ENCODE measurements around the gene FOXC1.

FOXC1 gene

GRCh38 chr6:1629316-1629715, 19.6 kb downstream of the FOXC1 start:
- no peak for DNase-seq (ENCODE audit: low read depth)
- no peak overlapping the region for H3K4me3 ChIP-seq (ENCODE audit: low read depth, low read length)
- TF ChIP-seq POLR2A (IDR thresholded peaks at IDR 0.05; ENCODE audit: extremely low read depth, insufficient read length) (no peak), MYC (IDR thresholded peaks at IDR 0.05; ENCODE audit: low read depth, low read length) (no peak), CTCF (IDR thresholded peaks at IDR 0.05; ENCODE audit: low read depth, low read length) (no peak), MAX (IDR thresholded peaks at IDR 0.05; ENCODE audit: low read depth, low read length) (no peak)

GRCh38 chr6:1630212-1630770, 20.6 kb downstream of the FOXC1 start:
- H3K4me3 ChIP-seq (ENCODE audit: low read depth, low read length): no peak overlapping the region
- TF ChIP-seq MYC (IDR thresholded peaks at IDR 0.05; ENCODE audit: low read depth, low read length) (no peak), POLR2A (IDR thresholded peaks at IDR 0.05; ENCODE audit: extremely low read depth, insufficient read length) (no peak), MAX (IDR thresholded peaks at IDR 0.05; ENCODE audit: low read depth, low read length) (no peak), CTCF (IDR thresholded peaks at IDR 0.05; ENCODE audit: low read depth, low read length) (no peak)
- no peak for DNase-seq (ENCODE audit: low read depth)

- DNase-seq (ENCODE audit: low read depth): no peak
Observed at GRCh38 chr6:1630771-1631217, 21.1 kb downstream of the FOXC1 start.

GRCh38 chr6:1631251-1631650, 21.5 kb downstream of the FOXC1 start:
- no peak for TF ChIP-seq POLR2A (IDR thresholded peaks at IDR 0.05; ENCODE audit: extremely low read depth, insufficient read length)
- no peak for TF ChIP-seq CTCF (IDR thresholded peaks at IDR 0.05; ENCODE audit: low read depth, low read length)
- no peak for TF ChIP-seq MAX (IDR thresholded peaks at IDR 0.05; ENCODE audit: low read depth, low read length)
- no peak for TF ChIP-seq MYC (IDR thresholded peaks at IDR 0.05; ENCODE audit: low read depth, low read length)
- no peak for DNase-seq (ENCODE audit: low read depth)
- no peak overlapping the region for H3K4me3 ChIP-seq (ENCODE audit: low read depth, low read length)

More at GRCh38 chr6:1630771-1631217, 21.1 kb downstream of the FOXC1 start:
- H3K4me3 ChIP-seq (ENCODE audit: low read depth, low read length): no peak overlapping the region
- TF ChIP-seq POLR2A (IDR thresholded peaks at IDR 0.05; ENCODE audit: extremely low read depth, insufficient read length) (no peak), MYC (IDR thresholded peaks at IDR 0.05; ENCODE audit: low read depth, low read length) (no peak)

GRCh38 chr6:1633366-1634021, 23.8 kb downstream of the FOXC1 start:
- no peak for TF ChIP-seq MAX (IDR thresholded peaks at IDR 0.05; ENCODE audit: low read depth, low read length)
- TF ChIP-seq CTCF (IDR thresholded peaks at IDR 0.05; ENCODE audit: low read depth, low read length): no peak
- no peak for TF ChIP-seq POLR2A (IDR thresholded peaks at IDR 0.05; ENCODE audit: extremely low read depth, insufficient read length)
- TF ChIP-seq MYC (IDR thresholded peaks at IDR 0.05; ENCODE audit: low read depth, low read length): no peak
- H3K4me3 ChIP-seq (ENCODE audit: low read depth, low read length): no peak overlapping the region
- no peak for DNase-seq (ENCODE audit: low read depth)

GRCh38 chr6:1634081-1634480, 24.4 kb downstream of the FOXC1 start:
- H3K4me3 ChIP-seq (ENCODE audit: low read depth, low read length): no peak overlapping the region
- no peak for DNase-seq (ENCODE audit: low read depth)
- TF ChIP-seq MAX (IDR thresholded peaks at IDR 0.05; ENCODE audit: low read depth, low read length) (no peak), CTCF (IDR thresholded peaks at IDR 0.05; ENCODE audit: low read depth, low read length) (no peak), POLR2A (IDR thresholded peaks at IDR 0.05; ENCODE audit: extremely low read depth, insufficient read length) (no peak), MYC (IDR thresholded peaks at IDR 0.05; ENCODE audit: low read depth, low read length) (no peak)

Measured in NB4 (cell line).